Measurements from ENCODE around the gene NEAT1. TPM values are rescaled to one million over a fixed set of nuclear protein-coding genes. Genes with fewer than 3 reads are reported as not detected.

The NEAT1 gene
- total and polyA plus RNA-seq, 2 experiments from 2014 or later: 5.3 to 7.2 TPM

DNA sequence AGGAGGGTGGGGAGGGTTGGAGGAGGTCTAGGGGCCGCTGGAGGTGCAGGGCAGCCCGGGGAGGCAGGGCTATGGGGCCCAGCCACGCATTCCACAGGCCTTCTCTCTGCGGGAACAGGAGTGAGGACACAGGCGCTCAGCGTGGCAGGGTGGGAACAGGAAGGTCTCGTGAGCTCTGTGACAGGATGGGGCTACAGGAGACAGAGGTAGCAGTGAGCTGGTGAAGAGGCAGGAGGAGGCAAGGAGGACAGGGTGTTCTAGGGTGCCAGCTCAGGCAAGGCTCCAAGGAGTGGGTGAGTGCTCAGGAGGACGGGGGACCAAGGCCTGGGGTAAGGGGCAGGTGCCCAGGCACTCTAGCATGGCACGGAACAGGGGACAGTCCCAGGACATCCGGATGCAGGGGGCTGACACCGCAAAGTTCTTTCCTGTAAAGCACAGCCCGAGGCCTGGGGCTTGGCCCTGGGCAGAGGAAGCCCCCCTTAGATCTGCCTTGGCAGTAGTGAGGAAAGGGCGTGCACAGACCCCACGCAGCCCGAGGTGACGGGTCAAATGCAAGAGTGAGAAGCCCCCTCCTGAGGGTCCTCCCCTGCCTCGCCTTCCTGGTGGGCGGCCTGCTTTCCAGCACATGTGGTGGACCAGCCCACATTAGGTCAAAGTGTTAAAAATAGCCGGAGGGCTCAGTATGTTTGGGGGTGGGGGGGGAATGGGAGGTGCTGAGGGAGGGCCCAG, 4.7 kb upstream of the NEAT1 start:
- H3K36me3 ChIP-seq (ENCODE audit: insufficient read depth): no peaks in the 10 kb centered on the region
- no peak for ATAC-seq
- peaks cover 35% of the 10 kb centered on the region for H3K27me3 Mint-ChIP-seq (ENCODE audit: insufficient read depth, low read depth, poor library complexity)
- peak overlapping the region; percentile 21; the same call in 1 of the 2 replicates for H3K27ac Mint-ChIP-seq
- H3K4me1 Mint-ChIP-seq: peaks cover 62% of the 10 kb centered on the region
- DNase-seq (ENCODE audit: low spot score): no peak
- H3K27ac ChIP-seq (ENCODE audit: low read depth): no peak overlapping the region
- H3K36me3 Mint-ChIP-seq (ENCODE audit: low read depth): no peaks in the 10 kb centered on the region; the same call in 2 of the 3 replicates
- peaks cover 29% of the 10 kb centered on the region for H3F3A ChIP-seq (replicated peaks; ENCODE audit: low read depth)
- 0 out of 2 replicates have a peak, but pooled peaks cover 2% of the 10 kb centered on the region for H3K79me2 ChIP-seq (replicated peaks; ENCODE audit: insufficient read depth)
- no peak overlapping the region for H2AFZ ChIP-seq
- H4K20me1 ChIP-seq (replicated peaks; ENCODE audit: insufficient read depth): no peaks in the 10 kb centered on the region
- no peak overlapping the region for H3K4me3 ChIP-seq
- no peaks in the 10 kb centered on the region for H3K27me3 ChIP-seq (ENCODE audit: insufficient read depth)
- H3K4me2 ChIP-seq: no peak overlapping the region
- no peaks in the 10 kb centered on the region; the same call in 2 of the 3 replicates for H3K9me3 Mint-ChIP-seq
- TF ChIP-seq NANOG (IDR thresholded peaks at IDR 0.05; ENCODE audit: borderline replicate concordance) (no peak), ETS1 (IDR thresholded peaks at IDR 0.05) (no peak), JUNB (IDR thresholded peaks at IDR 0.05; ENCODE audit: unreplicated experiment) (no peak), EZH2 (IDR thresholded peaks at IDR 0.05; ENCODE audit: low read depth, unreplicated experiment) (no peak), POLR2AphosphoS5 (IDR thresholded peaks at IDR 0.05; ENCODE audit: low read depth) (no peak), ZNF462 (CRISPR knock-in tag; IDR thresholded peaks at IDR 0.05) (no peak), STAT1 (IDR thresholded peaks at IDR 0.05; ENCODE audit: unreplicated experiment) (no peak), ZNF114 (CRISPR knock-in tag; IDR thresholded peaks at IDR 0.05) (no peak)
- no peaks in the 10 kb centered on the region for H3K9me2 ChIP-seq (ENCODE audit: insufficient read depth)
- peaks cover 56% of the 10 kb centered on the region for H3K4me1 ChIP-seq (ENCODE audit: insufficient read depth)
- H3K4me3 Mint-ChIP-seq: no peak overlapping the region

Measured in GM23338 (cell line).